GM19099 (cell line): ENCODE data around the gene ISCA2.

Experiments
- POLR2A ChIP-seq: IDR thresholded peaks from 3 replicates; pipeline ENCODE4 v1.6.1; 2011; ENCODE audit warnings: low read depth; ENCODE audit not compliant: insufficient read length; ENCODE audit errors: extremely low read depth

ISCA2 gene

DNA sequence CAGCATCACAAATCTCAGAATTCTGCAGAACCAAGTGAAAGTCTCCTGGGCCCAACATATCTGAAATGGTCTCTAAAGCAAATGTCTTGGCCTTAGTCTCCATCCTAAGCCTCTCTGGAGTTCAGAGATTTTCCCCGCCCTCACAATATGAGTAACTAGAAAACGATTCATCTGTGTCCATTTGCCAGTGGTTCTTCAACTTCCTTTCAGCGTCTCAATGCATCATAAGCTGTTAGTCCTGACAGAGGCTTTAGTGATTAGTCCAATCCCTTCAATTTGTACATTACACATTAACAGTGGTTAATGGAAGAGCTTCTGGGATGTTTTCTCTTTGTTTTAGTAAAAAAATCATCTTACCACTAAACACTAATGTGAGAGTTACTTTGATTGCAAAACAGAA is 17.9 kb upstream of the ISCA2 start:
- TF ChIP-seq POLR2A: no peak

DNA sequence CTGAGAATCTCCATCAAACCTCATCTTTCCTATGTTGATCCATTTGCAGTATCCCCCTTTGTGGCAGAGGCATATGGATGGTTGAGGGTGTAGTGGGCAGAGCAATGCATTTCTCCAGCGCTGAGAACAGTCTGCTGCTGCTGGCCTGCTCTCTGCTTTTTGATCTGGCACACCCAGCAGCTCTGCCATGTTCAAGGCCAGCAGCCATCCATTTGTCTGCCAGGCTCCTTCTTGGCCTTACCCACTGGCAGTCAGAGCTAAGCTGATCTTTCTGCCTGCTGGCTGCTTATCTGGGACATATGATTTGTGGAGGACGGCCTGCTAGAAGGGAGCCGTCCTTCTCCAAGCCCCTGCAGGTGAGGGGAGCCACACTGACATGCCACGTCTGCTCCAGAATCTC is 17.5 kb upstream of the ISCA2 start:
- TF ChIP-seq POLR2A: no peak

DNA sequence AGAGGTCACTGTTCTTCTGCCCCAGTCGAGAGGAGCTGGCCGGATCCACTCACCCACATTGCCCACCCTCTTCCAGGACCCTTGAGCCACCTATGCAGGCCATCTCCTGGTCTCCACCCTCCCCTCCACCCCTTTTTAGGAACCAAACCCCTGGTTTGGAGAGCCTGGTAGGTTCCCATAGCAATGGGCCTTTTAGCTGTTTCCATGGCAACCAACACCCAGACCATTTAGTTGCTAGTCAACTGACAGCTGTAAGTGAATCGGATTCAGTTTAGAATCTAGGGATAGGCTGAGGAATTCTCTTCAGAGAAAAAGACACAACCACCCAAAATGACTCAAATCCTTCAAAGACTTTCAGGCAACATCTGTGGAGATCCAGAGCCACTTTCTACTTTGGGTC is 17.0 kb upstream of the ISCA2 start:
- no peak for TF ChIP-seq POLR2A

GRCh38 chr14:74478996-74479635 is 14.4 kb upstream of the ISCA2 start:
- TF ChIP-seq POLR2A: no peak

DNA sequence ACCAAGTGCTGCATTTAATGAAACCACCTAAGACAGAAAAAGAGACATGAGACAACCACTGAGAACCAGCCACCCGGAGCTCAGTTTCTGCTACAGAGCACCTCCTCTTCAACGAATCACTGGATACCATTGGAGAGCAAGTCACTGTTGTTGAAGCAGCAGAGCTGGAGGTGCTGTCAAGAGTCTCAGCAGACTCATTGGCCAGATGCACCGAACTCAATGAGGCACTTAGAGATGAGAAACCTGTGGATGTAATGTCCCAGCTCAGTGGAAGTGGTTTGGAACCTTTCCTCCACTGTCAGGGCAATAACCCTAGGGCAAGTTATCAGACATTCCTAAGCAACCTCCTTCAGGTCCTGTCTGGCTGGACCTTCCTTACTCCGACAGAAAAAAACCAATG is 13.5 kb upstream of the ISCA2 start:
- TF ChIP-seq POLR2A: no peak

DNA sequence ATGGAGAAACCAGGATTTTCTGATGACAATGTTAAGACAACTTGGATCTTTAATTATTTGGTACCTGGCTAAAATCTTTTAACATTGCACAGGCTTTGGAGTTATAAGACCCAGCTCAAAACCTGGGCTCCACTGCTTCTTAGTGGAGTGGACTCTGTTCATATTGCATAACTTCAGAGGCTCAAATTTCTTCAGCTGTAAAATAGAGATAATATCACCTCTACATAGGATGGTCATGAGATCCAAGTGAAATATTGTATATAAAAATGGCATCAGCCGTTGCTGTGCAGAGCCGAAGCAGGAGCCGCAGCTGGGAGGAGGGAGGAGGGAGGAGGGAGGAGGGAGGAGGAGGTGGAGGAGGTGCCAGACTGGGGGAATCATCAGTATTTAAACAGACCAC is 11.0 kb upstream of the ISCA2 start:
- no peak for TF ChIP-seq POLR2A

- no peak for TF ChIP-seq POLR2A
Measured at GRCh38 chr14:74483321-74483720, 10.2 kb upstream of the ISCA2 start.

DNA sequence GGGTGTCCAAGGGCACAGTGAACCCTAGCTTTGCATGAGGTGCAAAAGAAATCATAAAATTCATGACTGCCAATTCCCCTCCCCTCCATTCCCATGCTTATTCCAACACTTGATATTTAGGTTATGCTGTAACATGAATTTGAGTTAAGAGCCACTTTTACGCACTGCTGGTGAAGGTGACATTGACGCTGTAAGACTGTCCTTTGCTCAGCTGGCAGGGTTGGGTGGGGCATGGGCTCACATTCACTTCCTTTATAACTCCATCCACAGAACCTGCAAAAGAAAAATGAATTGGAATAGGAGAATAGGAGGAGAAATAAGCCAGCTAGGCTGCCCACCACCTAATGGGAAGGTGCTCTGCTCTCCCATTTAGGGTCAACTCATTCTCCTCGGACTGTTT is 7.4 kb upstream of the ISCA2 start:
- TF ChIP-seq POLR2A: no peak

DNA sequence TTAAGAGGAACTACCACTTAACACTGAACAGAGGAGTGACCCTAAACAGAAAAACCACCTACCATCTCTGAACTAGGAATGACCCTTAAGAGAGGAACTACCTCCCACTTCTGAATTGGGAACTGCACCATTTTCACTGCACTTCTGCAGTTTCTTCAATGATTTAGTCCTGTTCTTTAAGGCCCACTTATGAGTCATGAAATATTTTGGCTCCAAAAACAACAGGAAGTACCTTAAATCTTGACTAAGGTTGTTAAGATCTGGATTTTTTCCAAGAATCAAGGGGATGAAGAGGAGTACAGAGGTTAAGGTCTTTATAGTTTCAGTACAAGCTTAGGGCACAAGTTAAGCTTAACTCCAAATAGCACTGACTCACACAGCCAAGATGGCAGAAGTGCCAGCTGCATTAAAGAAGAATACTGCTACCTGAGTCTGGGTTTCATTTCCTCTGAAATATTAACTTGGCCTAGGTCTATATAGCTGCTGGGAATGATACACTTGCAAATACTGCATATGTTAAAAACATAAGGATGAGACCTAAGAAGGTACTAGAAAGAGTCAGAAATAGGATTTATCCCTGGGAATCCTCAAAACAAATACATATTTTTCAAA is 4.7 kb upstream of the ISCA2 start:
- no peak for TF ChIP-seq POLR2A

GRCh38 chr14:74490486-74490885 is 3.1 kb upstream of the ISCA2 start:
- TF ChIP-seq POLR2A: no peak

DNA sequence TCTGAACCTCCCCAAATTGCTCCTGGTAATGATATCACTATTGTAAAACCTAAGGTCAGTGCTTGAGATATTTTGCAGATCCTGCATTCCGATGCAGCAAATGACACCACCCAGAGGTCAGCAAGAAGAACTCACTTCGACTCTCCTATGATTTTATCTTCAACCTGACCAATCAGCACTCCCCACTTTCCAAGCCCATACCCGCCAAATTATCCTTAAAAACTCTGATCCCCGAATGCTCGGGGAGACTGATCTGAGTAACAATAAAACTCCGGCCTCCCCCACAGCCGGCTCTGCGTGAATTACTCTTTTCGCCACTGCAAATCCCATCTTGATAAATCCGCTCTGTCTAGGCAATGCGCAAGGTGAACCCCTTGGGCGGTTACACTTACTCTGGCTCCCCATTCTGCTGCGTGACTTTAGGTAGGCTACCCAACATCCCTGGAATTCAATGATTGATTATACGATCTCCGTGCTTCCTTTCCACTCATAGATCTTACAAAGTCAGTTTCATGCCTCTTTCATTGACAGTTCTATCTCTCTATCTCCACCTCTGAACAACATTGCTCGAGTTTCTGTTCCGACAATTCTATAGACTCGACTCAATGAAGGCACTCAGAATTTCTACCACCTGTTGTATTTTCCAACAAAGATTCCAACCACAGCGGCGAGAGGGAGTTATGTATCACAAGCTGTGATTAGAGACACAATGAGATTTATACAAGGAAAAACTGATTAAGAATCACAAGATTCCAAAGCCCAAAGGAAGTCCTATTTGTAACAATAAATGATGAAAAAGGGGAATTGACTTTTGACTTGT is 1.4 kb upstream of the ISCA2 start:
- TF ChIP-seq POLR2A: no peak

- TF ChIP-seq POLR2A: no peak
Measured at GRCh38 chr14:74492776-74493342, 706 bp upstream of the ISCA2 start, which contains the start of gene NPC2. Gene NPC2, minus strand, starts transcription at chr14:74493305. Its CDS starts 31 bp downstream, at chr14:74493274.

- TF ChIP-seq POLR2A: no peak
Measured at GRCh38 chr14:74495356-74495755, 1.8 kb downstream of the ISCA2 start.

DNA sequence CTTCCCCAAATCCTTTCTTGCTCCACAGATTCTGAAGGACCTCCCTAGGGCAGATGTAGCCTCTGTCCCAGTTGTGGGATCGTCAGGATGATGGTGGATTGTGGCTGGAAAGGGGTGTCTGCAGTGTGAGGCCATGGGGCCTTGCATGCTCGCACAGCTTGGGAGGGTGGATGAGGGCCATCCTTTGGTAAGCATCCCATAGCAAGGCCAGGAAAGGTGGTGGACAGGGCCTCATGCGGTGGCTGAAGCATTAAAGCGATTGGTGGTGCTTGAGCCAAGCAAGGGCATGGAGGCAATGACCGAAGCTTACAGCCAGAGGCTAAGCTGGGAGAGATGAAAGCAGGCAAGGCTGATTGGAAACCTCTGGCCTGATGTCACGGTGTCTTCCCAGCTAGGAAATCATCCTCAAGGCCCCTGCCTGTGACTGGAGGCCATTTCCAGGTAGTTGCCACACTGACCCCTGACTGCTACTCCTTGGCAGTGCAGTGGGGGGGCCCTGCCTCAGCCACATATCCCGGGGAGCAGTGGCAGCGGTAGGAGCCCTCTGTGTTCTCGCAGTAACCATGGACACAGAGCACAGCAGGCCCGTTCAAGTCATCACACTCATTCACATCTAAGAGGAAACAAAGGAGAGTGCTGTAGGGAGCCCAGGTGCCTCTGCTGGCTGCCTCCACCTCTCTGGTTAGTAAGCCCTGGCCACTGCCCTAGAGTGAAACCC is 7.0 kb downstream of the ISCA2 start:
- no peak for TF ChIP-seq POLR2A

DNA sequence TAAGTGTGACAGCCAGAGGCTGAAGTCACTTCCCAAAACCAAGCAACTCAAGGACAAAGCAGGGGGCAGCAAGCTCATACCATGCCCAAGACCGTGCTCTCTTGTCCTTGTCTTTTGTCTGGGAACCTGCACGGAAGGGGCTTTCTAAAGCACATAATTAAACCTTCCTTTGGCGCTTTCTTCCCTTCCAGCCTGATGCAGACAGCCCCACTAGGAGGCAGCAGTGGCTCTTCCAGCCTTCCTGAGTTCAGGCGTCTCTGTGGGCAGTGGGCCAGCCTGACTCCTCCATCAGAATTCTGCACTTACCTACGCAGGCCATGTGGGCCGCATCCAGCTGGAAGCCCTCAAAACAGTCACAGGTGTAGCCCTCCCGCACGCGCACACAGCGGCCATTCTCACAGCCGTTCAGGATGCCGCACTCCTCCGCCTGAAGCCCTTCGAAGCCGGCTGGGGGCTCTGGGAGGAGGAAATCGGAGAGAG is 7.6 kb downstream of the ISCA2 start:
- TF ChIP-seq POLR2A: no peak
